WTC11 (cell line): ENCODE measurements around the gene C3orf18. TPM values are rescaled to one million over a fixed set of nuclear protein-coding genes. Genes with fewer than 3 reads are reported as not detected.

Experiments used
- ATAC-seq: fragments of 200-7000 bp; cut with Tn5 transposase; 2 replicates; pipeline ENCODE4 v1.10.0; 2021; ENCODE audit warnings: mild to moderate bottlenecking, moderate library complexity
- Bru-seq: library from RNA; stranded (reverse); fragments of 400-500 nt; gene quantifications from one replicate; lab custom pipeline; 2021; lab: Mats Ljungman, UMichigan
- CTCF ChIA-PET: fragments of 300-600 bp; sonication (Branson Sonifier 250); formaldehyde crosslinking; loops from one replicate; lab custom pipeline; 2021; ENCODE audit warnings: antibody characterized with exemption; lab: Charles Lee
- POLR2A ChIA-PET: fragments of 350-600 bp; sonication (Branson Sonifier 250); formaldehyde crosslinking; loops from one replicate; lab custom pipeline; 2021; ENCODE audit warnings: antibody characterized with exemption; lab: Charles Lee
- DNase-seq: peaks from one replicate; pipeline ENCODE4 v3.0.0; 2021; ENCODE audit warnings: low spot score
- H3K27ac Mint-ChIP-seq: 2 replicates; pipeline ENCODE4 v1.8.0; 2021; ENCODE audit warnings: mixed read lengths
- H3K27me3 Mint-ChIP-seq: 2 replicates; pipeline ENCODE4 v1.8.0; 2021; ENCODE audit warnings: low read depth, mild to moderate bottlenecking, moderate library complexity, mixed read lengths
- H3K36me3 Mint-ChIP-seq: 2 replicates; pipeline ENCODE4 v1.8.0; 2021; ENCODE audit warnings: mixed read lengths
- H3K4me1 Mint-ChIP-seq: 2 replicates; pipeline ENCODE4 v1.8.0; 2022; ENCODE audit warnings: mixed read lengths
- H3K4me3 Mint-ChIP-seq: 2 replicates; pipeline ENCODE4 v1.8.0; 2021; ENCODE audit warnings: mild to moderate bottlenecking, moderate library complexity, mixed read lengths
- H3K9me3 Mint-ChIP-seq: 2 replicates; pipeline ENCODE4 v1.8.0; 2021; ENCODE audit warnings: mixed read lengths
- ARID4B ChIP-seq: sonication (generic); formaldehyde crosslinking; IDR thresholded peaks from 2 replicates; pipeline ENCODE4 v1.8.0; 2023; ENCODE audit warnings: missing genetic modification reagents, mild to moderate bottlenecking, borderline replicate concordance
- ATF2 ChIP-seq: sonication (generic); formaldehyde crosslinking; IDR thresholded peaks from 2 replicates; pipeline ENCODE4 v1.8.1; 2022; ENCODE audit warnings: low read depth, missing genetic modification reagents, borderline replicate concordance
- CBFB ChIP-seq: sonication (generic); formaldehyde crosslinking; IDR thresholded peaks from 2 replicates; pipeline ENCODE4 v1.8.1; 2022; ENCODE audit warnings: mild to moderate bottlenecking, low read depth, missing genetic modification reagents
- E2F5 ChIP-seq: sonication (generic); formaldehyde crosslinking; IDR thresholded peaks from 2 replicates; pipeline ENCODE4 v1.8.1; 2022; ENCODE audit warnings: mild to moderate bottlenecking, moderate library complexity, missing genetic modification reagents
- EMX1 ChIP-seq: fragments of 250-450 bp; sonication (Bioruptor Pico); IDR thresholded peaks from 2 replicates; pipeline ENCODE4 v1.8.0; 2021; ENCODE audit warnings: mild to moderate bottlenecking
- GTF2I ChIP-seq: fragments of 250-450 bp; sonication (Bioruptor Pico); conservative IDR thresholded peaks from 2 replicates; pipeline ENCODE4 v1.4.0; 2021; ENCODE audit warnings: mild to moderate bottlenecking
- HMGXB4 ChIP-seq: sonication (generic); formaldehyde crosslinking; IDR thresholded peaks from 2 replicates; pipeline ENCODE4 v1.8.1; 2023; ENCODE audit warnings: mild to moderate bottlenecking, moderate library complexity, missing genetic modification reagents
- MAX ChIP-seq: sonication (generic); formaldehyde crosslinking; IDR thresholded peaks from 2 replicates; pipeline ENCODE4 v1.8.0; 2022; ENCODE audit warnings: mild to moderate bottlenecking, missing genetic modification reagents
- NFYB ChIP-seq: sonication (generic); formaldehyde crosslinking; conservative IDR thresholded peaks from 2 replicates; pipeline ENCODE4 v1.8.0; 2022; ENCODE audit warnings: low read depth, missing genetic modification reagents
- PRDM15 ChIP-seq: sonication (generic); formaldehyde crosslinking; IDR thresholded peaks from 2 replicates; pipeline ENCODE4 v1.8.0; 2022; ENCODE audit warnings: missing genetic modification reagents
- RELA ChIP-seq: sonication (generic); formaldehyde crosslinking; IDR thresholded peaks from 2 replicates; pipeline ENCODE4 v1.8.1; 2022; ENCODE audit warnings: missing genetic modification reagents, mild to moderate bottlenecking, borderline replicate concordance
- SP1 ChIP-seq: sonication (generic); formaldehyde crosslinking; conservative IDR thresholded peaks from 2 replicates; pipeline ENCODE4 v1.8.1; 2022; ENCODE audit warnings: missing genetic modification reagents
- STAT6 ChIP-seq: sonication (generic); formaldehyde crosslinking; conservative IDR thresholded peaks from 2 replicates; pipeline ENCODE4 v1.8.1; 2023; ENCODE audit warnings: mild to moderate bottlenecking, low read depth, missing genetic modification reagents, moderate library complexity
- ZBTB43 ChIP-seq: sonication (generic); formaldehyde crosslinking; IDR thresholded peaks from 2 replicates; pipeline ENCODE4 v1.8.1; 2023; ENCODE audit warnings: mild to moderate bottlenecking, missing genetic modification reagents
- ZNF232 ChIP-seq: sonication (generic); formaldehyde crosslinking; IDR thresholded peaks from 2 replicates; pipeline ENCODE4 v1.8.0; 2022; ENCODE audit warnings: mild to moderate bottlenecking, missing genetic modification reagents
- ZNF396 ChIP-seq: fragments of 250-450 bp; sonication (Bioruptor Pico); IDR thresholded peaks from 2 replicates; pipeline ENCODE4 v1.8.0; 2021; ENCODE audit warnings: mild to moderate bottlenecking, moderate library complexity, borderline replicate concordance
- ZNF671 ChIP-seq: fragments of 250-450 bp; sonication (Bioruptor Pico); IDR thresholded peaks from 2 replicates; pipeline ENCODE4 v1.8.0; 2021; ENCODE audit warnings: mild to moderate bottlenecking
- long read RNA-seq, 3 experiments: library from RNA in 1 of 3; library from capped mRNA in 1 of 3; library from polyadenylated mRNA in 1 of 3; unstranded in 2 of 3; stranded (forward) in 1 of 3; transcript quantifications; one replicate each; pipeline ENCODE4 v2.0.0, GENCODE V29; 2021
- total RNA-seq: library from RNA; stranded (reverse); gene quantifications from 3 replicates; pipeline ENCODE4 v1.2.3, GENCODE V29; 2021

The C3orf18 gene
- total RNA-seq (11.5 to 14.0 TPM (median 12.1 TPM) in 3 replicates), Bru-seq, nascent RNA (percentile 54 among the genes with signal in this experiment)
- long read RNA-seq, experiment 1, transcript C3orf18-203 (5 exons, 2,486 nt) = minor isoform, 9 of 33 reads
- long read RNA-seq, experiment 1, transcript C3orf18-201 (6 exons, 2,655 nt) = minor isoform, 5 of 33 reads
- long read RNA-seq, experiment 1, transcript C3orf18-210 (4 exons, 788 nt) = major isoform, 11 of 33 reads
- long read RNA-seq, experiment 1, partial matches to known transcripts = 3 of 33 reads
- long read RNA-seq, experiment 1, other reads (novel, unspliced or antisense) = 3 of 33 reads
- long read RNA-seq, experiment 2, partial matches to known transcripts = 0 of 11 reads
- long read RNA-seq, experiment 2, other reads (novel, unspliced or antisense) = 5 of 11 reads
- long read RNA-seq, experiment 3 = 0 reads

GRCh38 chr3:50567386-50568167 lies at the start of gene C3orf18:
C3orf18 (minus strand) TSS chr3:50567747; CDS start chr3:50565699, 2,048 bp downstream.
- ATAC-seq (peak; percentile 81), DNase-seq (peak; percentile 93)
- Mint-ChIP-seq H3K36me3 (no peaks in the 10 kb centered on the region), H3K27ac (peak within 1 kb of the TSS; percentile 91), H3K9me3 (no peaks in the 10 kb centered on the region), H3K27me3 (peaks cover 17% of the 10 kb centered on the region), H3K4me3 (peak within 1 kb of the TSS; percentile 96), H3K4me1 (peaks cover 17% of the 10 kb centered on the region)
- ChIA-PET POLR2A (interaction anchor here (0.6 to 0.7 kb wide), 2 partner anchors 12 to 230 kb away, joined by 3 to 4 read pairs; no protein-coding TSS in a partner anchor), CTCF (interaction anchor here (0.5 to 1.9 kb wide), 18 partner anchors 10 to 321 kb away, joined by 3 to 22 read pairs (median 4); partner anchors contain the start of genes CISH, CYB561D2, MAPKAPK3 and NPRL2)
- TF ChIP-seq CBFB (CRISPR knock-in tag) (peak; percentile 79; the same call in 1 of the 2 replicates), STAT6 (CRISPR knock-in tag) (no peak), RELA (CRISPR knock-in tag) (peak; percentile 15; the same call in 1 of the 2 replicates), NFYB (CRISPR knock-in tag) (peak; percentile 98), SP1 (CRISPR knock-in tag) (peak; percentile 91), HMGXB4 (no peak), ZNF396 (no peak), GTF2I (CRISPR knock-in tag) (peak; percentile 96), E2F5 (CRISPR knock-in tag) (no peak), ATF2 (no peak), ZNF232 (CRISPR knock-in tag) (no peak), EMX1 (CRISPR knock-in tag) (no peak), ZBTB43 (CRISPR knock-in tag) (no peak), MAX (CRISPR knock-in tag) (peak; percentile 68; the same call in 1 of the 2 replicates), ARID4B (CRISPR knock-in tag) (peak; percentile 24; the same call in 1 of the 2 replicates), PRDM15 (CRISPR knock-in tag) (no peak), ZNF671 (no peak)
